ENCODE data around the gene COL7A1.
"Not testable (repeated sequence)": the region's sequence is repeated elsewhere in the genome, so short reads cannot be mapped to it uniquely, and the experiment has no call there.

Gene COL7A1

GRCh38 chr3:48532271-48532976, 62.7 kb downstream of the COL7A1 start:
- DNase-seq = no peak

- DNase-seq = not testable (repeated sequence)
These were observed 64.4 kb downstream of the COL7A1 start for GRCh38 chr3:48530701-48531100.

GRCh38 chr3:48528754-48529153, 66.4 kb downstream of the COL7A1 start:
- DNase-seq = no peak

- DNase-seq = no peak
These were observed 67.1 kb downstream of the COL7A1 start for GRCh38 chr3:48528048-48528447.

GRCh38 chr3:48524970-48525369, 70.2 kb downstream of the COL7A1 start:
- no peak for DNase-seq

- DNase-seq = no peak
These were observed 73.5 kb downstream of the COL7A1 start for GRCh38 chr3:48521635-48522034.

- DNase-seq = no peak
These were observed 75.9 kb downstream of the COL7A1 start for GRCh38 chr3:48519277-48519643.

GRCh38 chr3:48518638-48519276, 76.4 kb downstream of the COL7A1 start:
- no peak for DNase-seq

GRCh38 chr3:48518069-48518468, 77.1 kb downstream of the COL7A1 start:
- no peak for DNase-seq

GRCh38 chr3:48516571-48516970, 78.6 kb downstream of the COL7A1 start:
- DNase-seq = no peak

- DNase-seq = no peak
These were observed 80.5 kb downstream of the COL7A1 start for GRCh38 chr3:48514431-48515227.

All from activated T-cell treated with anti-CD3 and anti-CD28 coated beads, Interleukin-2, amount 50 U/mL, for 1 hour (primary cell).